K562 (cell line): ENCODE measurements around the gene IGFBP7. TPM values are rescaled to one million over a fixed set of nuclear protein-coding genes. Genes with fewer than 3 reads are reported as not detected.

ENCODE experiments used
- ATAC-seq: fragments of 200-7000 bp; cut with Tn5 transposase; 3 replicates; pipeline ENCODE4 v1.9.1; 2020; ENCODE audit warnings: moderate library complexity
- BruUV-seq: library from RNA; stranded (reverse); fragments of 400-500 nt; replicated peaks from 2 replicates; lab custom pipeline; 2021; lab: Mats Ljungman, UMichigan
- CTCF ChIA-PET: fragments of 300-600 bp; formaldehyde crosslinking; extraction: SDS; loops from one replicate; lab custom pipeline; 2021; ENCODE audit warnings: low intra/inter-chr PET ratio; lab: Yijun Ruan, JAX
- POLR2A ChIA-PET: fragments of 300-600, 350-650 bp; sonication (Branson Sonifier 250); formaldehyde crosslinking; extraction: SDS; loops from one replicate; lab custom pipeline; 2021; ENCODE audit warnings: antibody characterized with exemption, inconsistent platforms; lab: Yijun Ruan, JAX
- DNase-seq, 4 experiments: peaks; one replicate each; pipeline versions ENCODE4 v3.0.0 to v3.0.0-alpha.2; 2011 to 2018; ENCODE audit warnings: low spot score in 3 of 4, mixed read lengths in 3 of 4; ENCODE audit errors: extremely low read depth in 1 of 4
- FAIRE-seq: peaks from 2 replicates; lab custom pipeline; 2011; peaks lifted over from hg19 to GRCh38; lab: Jason Lieb, UNC
- H2AFZ ChIP-seq: 2 replicates; pipeline ENCODE4 v1.6.0; 2011; ENCODE audit warnings: low read depth, low read length, control low read depth, inconsistent platforms
- H3K27ac ChIP-seq: fragments of 200-600 bp; 3 replicates; pipeline ENCODE4 v1.8.0; 2011; ENCODE audit warnings: low read depth, mild to moderate bottlenecking, control low read depth, inconsistent platforms, low read length, moderate library complexity, mixed read lengths; ENCODE audit errors: extremely low read depth
- H3K27me3 ChIP-seq, 2 experiments: fragments of 300-600 bp in 1 of 2; 2 replicates in 1 of 2; 3 replicates in 1 of 2; pipeline versions ENCODE4 v1.6.0 to v1.8.0; 2011; ENCODE audit warnings: inconsistent platforms in 2 of 2, low read length in 2 of 2, mild to moderate bottlenecking in 1 of 2, mixed read lengths in 1 of 2, moderate library complexity in 1 of 2; ENCODE audit not compliant: control insufficient read depth in 2 of 2, insufficient read depth in 2 of 2
- H3K36me3 ChIP-seq: fragments of 300-600 bp; 3 replicates; pipeline ENCODE4 v1.8.0; 2011; ENCODE audit warnings: mild to moderate bottlenecking, low read length, inconsistent platforms; ENCODE audit not compliant: control insufficient read depth, insufficient read depth
- H3K4me1 ChIP-seq, 2 experiments: fragments of 200-600 bp in 1 of 2; replicated peaks in 1 of 2; 2 replicates in 1 of 2; 3 replicates in 1 of 2; pipeline versions ENCODE4 v1.5.1 to v1.8.0; 2011; ENCODE audit warnings: inconsistent platforms in 2 of 2, low read length in 2 of 2, mild to moderate bottlenecking in 1 of 2, mixed read lengths in 1 of 2, moderate library complexity in 1 of 2; ENCODE audit not compliant: control insufficient read depth in 2 of 2, insufficient read depth in 2 of 2
- H3K4me2 ChIP-seq: 2 replicates; pipeline ENCODE4 v1.6.1; 2011; ENCODE audit warnings: low read length, control low read depth, inconsistent platforms, mixed read lengths; ENCODE audit not compliant: insufficient read depth
- H3K4me3 ChIP-seq: fragments of 200-600 bp; sonication (generic), shearing (Covaris generic); 2 replicates; pipeline ENCODE4 v1.5.1; 2016; ENCODE audit warnings: control low read depth, inconsistent platforms
- H3K79me2 ChIP-seq: fragments of 200-600 bp; 3 replicates; pipeline ENCODE4 v1.8.0; 2011; ENCODE audit warnings: low read length, inconsistent platforms; ENCODE audit not compliant: control insufficient read depth, insufficient read depth
- H3K9ac ChIP-seq, 2 experiments: 2 replicates each; pipeline versions ENCODE4 v1.6.0 to v1.6.1; 2011; ENCODE audit warnings: low read depth in 2 of 2, low read length in 2 of 2, control low read depth in 1 of 2, inconsistent platforms in 1 of 2, mild to moderate bottlenecking in 1 of 2, mixed read lengths in 1 of 2; ENCODE audit not compliant: insufficient read depth in 1 of 2
- H3K9me1 ChIP-seq: one replicate; pipeline ENCODE4 v1.6.0; 2011; ENCODE audit warnings: inconsistent platforms, mild to moderate bottlenecking, low read length, moderate library complexity; ENCODE audit not compliant: control insufficient read depth, insufficient read depth
- H3K9me3 ChIP-seq: replicated peaks from 2 replicates; pipeline ENCODE4 v1.5.1; 2011; ENCODE audit warnings: low read depth, low read length, inconsistent platforms; ENCODE audit not compliant: control insufficient read depth, insufficient read depth
- H4K20me1 ChIP-seq: replicated peaks from 2 replicates; pipeline ENCODE4 v1.6.1; 2011; ENCODE audit warnings: low read length, inconsistent platforms, mixed read lengths; ENCODE audit not compliant: control insufficient read depth, insufficient read depth
- E2F4 ChIP-seq: sonication (generic); formaldehyde crosslinking; IDR thresholded peaks from 2 replicates; pipeline ENCODE4 v1.8.0; 2022; ENCODE audit warnings: mild to moderate bottlenecking, low read depth, missing genetic modification reagents
- ESRRB ChIP-seq: fragments of 250-450 bp; sonication (Bioruptor Pico); IDR thresholded peaks from 2 replicates; pipeline ENCODE4 v1.5.0; 2020; ENCODE audit warnings: mild to moderate bottlenecking, moderate library complexity, borderline replicate concordance
- HNRNPLL ChIP-seq: fragments of 200-400 bp; formaldehyde crosslinking; IDR thresholded peaks from 2 replicates; pipeline ENCODE4 v1.6.1; 2017; ENCODE audit warnings: low read length, low read depth, mild to moderate bottlenecking; ENCODE audit not compliant: poor library complexity, severe bottlenecking
- MXD1 ChIP-seq: fragments of 250-450 bp; sonication (Bioruptor Pico); IDR thresholded peaks from 2 replicates; pipeline ENCODE4 v1.8.0; 2021; ENCODE audit warnings: borderline replicate concordance, mild to moderate bottlenecking, moderate library complexity; ENCODE audit not compliant: poor library complexity, severe bottlenecking
- ZKSCAN3 ChIP-seq: fragments of 250-450 bp; sonication (Bioruptor Pico); IDR thresholded peaks from 2 replicates; pipeline ENCODE4 v1.4.0; 2020
- ZNF77 ChIP-seq: fragments of 250-450 bp; sonication (Bioruptor Pico); IDR thresholded peaks from 2 replicates; pipeline ENCODE4 v1.5.0; 2020
- ZNF830 ChIP-seq: fragments of 250-450 bp; sonication (Bioruptor Pico); IDR thresholded peaks from 2 replicates; pipeline ENCODE4 v1.5.0; 2021; ENCODE audit warnings: mild to moderate bottlenecking
- ZZZ3 ChIP-seq: fragments of 450-650 bp; IDR thresholded peaks from 2 replicates; pipeline ENCODE4 v1.6.1; 2016; ENCODE audit warnings: antibody characterized with exemption, mild to moderate bottlenecking, moderate library complexity
- WGBS: fragments of 100-300 bp; shearing (Covaris generic); methylation state at CpG from one replicate; pipeline ENCODE4 v1.1.6; 2016; ENCODE audit warnings: low coverage, mixed read lengths; ENCODE audit not compliant: insufficient coverage; ENCODE audit errors: missing lambda C conversion rate; 5-methylcytosine and 5-hydroxymethylcytosine counted together
- in situ Hi-C: fragments of 300-500 bp; cut with MboI; formaldehyde crosslinking; loops from 4 replicates; pipeline ENCODE4 v1.15.0; 2018; ENCODE audit warnings: inconsistent platforms, mixed read lengths
- intact Hi-C: fragments of 100-400 bp; cut with micrococcal nuclease; formaldehyde crosslinking; loops from 2 replicates; pipeline ENCODE4 v1.14.2; 2022
- polyA plus RNA-seq, 8 experiments: library from polyadenylated mRNA; depleted of rRNA in 4 of 8; stranded (reverse) in 5 of 8; unstranded in 3 of 8; fragments of >200 nt; fragmentation: Nextera tagmentation in 2 of 8; fragmentation: Illumina TruSeq in 1 of 8; extraction: Ambion mirVana in 2 of 8; extraction: Trizol in 1 of 8; gene quantifications; 2 replicates each; pipeline versions ENCODE4 v1.2.1 to v1.2.3, GENCODE V29; 2011 to 2014; ENCODE audit warnings: inconsistent platforms in 1 of 8, missing spikeins in 1 of 8
- total RNA-seq, 7 experiments: library from RNA; depleted of rRNA in 6 of 7; stranded (reverse); fragments of >200 nt in 6 of 7; fragmentation: Illumina TruSeq in 2 of 7; extraction: Trizol in 2 of 7; gene quantifications; 2 replicates each; pipeline versions ENCODE4 v1.2.1 to v1.2.3, GENCODE V29; 2011 to 2021; ENCODE audit warnings: low replicate concordance in 1 of 7

The IGFBP7 gene
- total and polyA plus RNA-seq, 9 of the 15 experiments (the other 6 are each of a cell fraction or from before 2014, with no cell fraction given): 0.27 to 0.49 (median 0.29) TPM; not detected in 6

- no TSS peak for BruUV-seq
- DNase-seq (no peak), FAIRE-seq (no peak), ATAC-seq (no peak)
- Histone ChIP-seq H3K27ac (no peak overlapping the region), H3K79me2 (no peaks in the 10 kb centered on the region), H3K9me3 (no peaks in the 10 kb centered on the region), H3K4me1 (no peaks in the 10 kb centered on the region), H3K4me2 (no peak overlapping the region), H3K36me3 (no peaks in the 10 kb centered on the region), H4K20me1 (no peaks in the 10 kb centered on the region), H2AFZ (no peak overlapping the region), H3K9me1 (no peaks in the 10 kb centered on the region), H3K27me3 (peaks cover 6 to 18% of the 10 kb centered on the region in 2 experiments; a peak in 3 of 5 replicates), H3K4me3 (no peak overlapping the region), H3K9ac (no peak overlapping the region)
- intact Hi-C loops: no loop called here
- ChIA-PET CTCF (no interaction called here), POLR2A (no interaction called here)
- TF ChIP-seq ZNF830 (CRISPR knock-in tag) (no peak), HNRNPLL (no peak), ESRRB (CRISPR knock-in tag) (no peak), ZKSCAN3 (CRISPR knock-in tag) (no peak), ZZZ3 (no peak), ZNF77 (CRISPR knock-in tag) (no peak), MXD1 (CRISPR knock-in tag) (no peak), E2F4 (CRISPR knock-in tag) (no peak)
- in situ Hi-C loops: no loop called here
- WGBS: 0% methylated on average over 5 of the region's 5 CpGs
Measured at GRCh38 chr4:57065730-57066482, 44.3 kb downstream of the IGFBP7 start.
